GM12891 (cell line): Measurements from ENCODE around the gene AFF3.

Source experiments
- PAX5 ChIP-seq: IDR thresholded peaks from 2 replicates; pipeline ENCODE4 v1.6.1; 2011; ENCODE audit warnings: low read length, moderate library complexity, mild to moderate bottlenecking; ENCODE audit not compliant: insufficient read depth, severe bottlenecking
- POLR2A ChIP-seq: IDR thresholded peaks from 2 replicates; pipeline ENCODE4 v1.6.1; 2011; ENCODE audit warnings: low read depth, low read length, control low read depth
- POLR2AphosphoS5 ChIP-seq: IDR thresholded peaks from 2 replicates; pipeline ENCODE4 v1.6.1; 2011; ENCODE audit warnings: low read depth, low read length, control low read depth
- POU2F2 ChIP-seq: IDR thresholded peaks from 2 replicates; pipeline ENCODE4 v1.6.1; 2011; ENCODE audit warnings: low read depth, mild to moderate bottlenecking, control low read depth, low read length, moderate library complexity
- SPI1 ChIP-seq: IDR thresholded peaks from 2 replicates; pipeline ENCODE4 v1.6.1; 2011; ENCODE audit warnings: low read depth, low read length, control low read depth
- TAF1 ChIP-seq: IDR thresholded peaks from 2 replicates; pipeline ENCODE4 v1.6.1; 2011; ENCODE audit warnings: low read depth, low read length, control low read depth

GRCh38 chr2:99857867-99858444 is 284.4 kb downstream of the AFF3 start:
- TF ChIP-seq PAX5 (no peak), TAF1 (no peak), SPI1 (no peak), POLR2AphosphoS5 (no peak), POLR2A (no peak), POU2F2 (no peak)
